OCI-LY7 (cell line): ENCODE data around the gene MAPK8IP3. TPM values are rescaled to one million over a fixed set of nuclear protein-coding genes. Genes with fewer than 3 reads are reported as not detected.

ENCODE experiments used
- BruUV-seq: library from RNA; stranded (reverse); fragments of 400-500 nt; replicated peaks from 2 replicates; lab custom pipeline; 2021; lab: Mats Ljungman, UMichigan
- CTCF ChIA-PET: fragments of 300-600 bp; sonication (Branson Sonifier 250); formaldehyde crosslinking; loops from one replicate; lab custom pipeline; 2022; ENCODE audit warnings: antibody characterized with exemption; ENCODE audit not compliant: unreplicated experiment; lab: Charles Lee
- POLR2A ChIA-PET: fragments of 300-600 bp; sonication (Branson Sonifier 250); formaldehyde crosslinking; loops from one replicate; lab custom pipeline; 2022; ENCODE audit warnings: antibody characterized with exemption; lab: Charles Lee
- DNase-seq: peaks from one replicate; pipeline ENCODE4 v3.0.0-alpha.2; 2015; ENCODE audit warnings: low spot score
- H2AFZ ChIP-seq: fragments of 200-600 bp; sonication (generic), shearing (Covaris generic); 2 replicates; pipeline ENCODE4 v1.6.1; 2014; ENCODE audit warnings: mild to moderate bottlenecking, antibody characterized with exemption, low read length, moderate library complexity
- H3K27ac ChIP-seq: fragments of 200-600 bp; sonication (generic); 2 replicates; pipeline ENCODE4 v1.5.1; 2014; ENCODE audit warnings: mixed run types, low read depth, mild to moderate bottlenecking, moderate library complexity, low read length, inconsistent platforms; ENCODE audit not compliant: poor library complexity, severe bottlenecking
- H3K36me3 ChIP-seq: fragments of 200-600 bp; sonication (generic); 2 replicates; pipeline ENCODE4 v1.6.1; 2014; ENCODE audit warnings: mild to moderate bottlenecking, antibody characterized with exemption, low read length, moderate library complexity, mixed read lengths; ENCODE audit not compliant: insufficient read depth
- H3K4me1 ChIP-seq: fragments of 200-600 bp; sonication (generic); 2 replicates; pipeline ENCODE4 v1.5.1; 2014; ENCODE audit warnings: mild to moderate bottlenecking, low read length; ENCODE audit not compliant: insufficient read depth, poor library complexity, severe bottlenecking
- H3K4me2 ChIP-seq: fragments of 200-600 bp; sonication (generic); 2 replicates; pipeline ENCODE4 v1.6.1; 2014; ENCODE audit warnings: mild to moderate bottlenecking, low read length
- H3K4me3 ChIP-seq: fragments of 200-600 bp; sonication (generic); 2 replicates; pipeline ENCODE4 v1.5.1; 2014; ENCODE audit warnings: mild to moderate bottlenecking, low read depth, low read length; ENCODE audit not compliant: poor library complexity, severe bottlenecking
- H3K79me2 ChIP-seq: fragments of 200-600 bp; sonication (generic); 2 replicates; pipeline ENCODE4 v1.6.1; 2016; ENCODE audit warnings: low read depth, mild to moderate bottlenecking, low read length, moderate library complexity, mixed read lengths; ENCODE audit not compliant: insufficient read depth
- H3K9me2 ChIP-seq: fragments of 200-600 bp; sonication (generic); 2 replicates; pipeline ENCODE4 v1.6.1; 2016; ENCODE audit warnings: mild to moderate bottlenecking, low read length, mixed read lengths; ENCODE audit not compliant: insufficient read depth
- H3K9me3 ChIP-seq: fragments of 200-600 bp; sonication (generic); 2 replicates; pipeline ENCODE4 v1.6.1; 2014; ENCODE audit warnings: mild to moderate bottlenecking, mixed run types, low read length, mixed read lengths
- H4K20me1 ChIP-seq: fragments of 200-600 bp; sonication (generic); 2 replicates; pipeline ENCODE4 v1.6.1; 2014; ENCODE audit warnings: mild to moderate bottlenecking, antibody characterized with exemption, low read length, moderate library complexity, mixed read lengths; ENCODE audit not compliant: insufficient read depth
- CTCF ChIP-seq: fragments of 200-600 bp; sonication (generic); conservative IDR thresholded peaks from 2 replicates; pipeline ENCODE4 v1.5.1; 2014; ENCODE audit warnings: mild to moderate bottlenecking, antibody characterized with exemption, low read length, moderate library complexity, mixed read lengths
- EZH2phosphoT487 ChIP-seq: fragments of 200-600 bp; sonication (generic); IDR thresholded peaks from 2 replicates; pipeline ENCODE4 v1.6.1; 2018; ENCODE audit warnings: low read depth, borderline replicate concordance, mild to moderate bottlenecking, mixed run types, antibody characterized with exemption, low read length, moderate library complexity, mixed read lengths
- intact Hi-C: fragments of 100-400 bp; cut with micrococcal nuclease; formaldehyde crosslinking; loops from one replicate; pipeline ENCODE4 v1.10.0; 2022; ENCODE audit not compliant: unreplicated experiment
- total RNA-seq, 2 experiments: library from RNA; depleted of rRNA in 1 of 2; stranded (reverse); fragments of >200 nt in 1 of 2; shearing (Covaris generic) in 1 of 2; gene quantifications; 2 replicates each; pipeline ENCODE4 v1.2.3, GENCODE V29; 2014 to 2022

MAPK8IP3 gene
- total RNA-seq, 2 experiments from 2014 or later: 114 to 130 TPM

- POLR2A ChIA-PET: no interaction called here
- H3K4me2 ChIP-seq: peak overlapping the region; percentile 100; the same call in 1 of the 2 replicates
- H3K36me3 ChIP-seq: peaks cover 63% of the 10 kb centered on the region
- peaks cover 26% of the 10 kb centered on the region; the same call in 1 of the 2 replicates for H3K79me2 ChIP-seq
- DNase-seq: no peak
- intact Hi-C loops: no loop called here
- peaks cover 19% of the 10 kb centered on the region for H3K4me1 ChIP-seq
- no peaks in the 10 kb centered on the region for H3K9me3 ChIP-seq
- no peaks in the 10 kb centered on the region for H3K9me2 ChIP-seq
- no peaks in the 10 kb centered on the region for H4K20me1 ChIP-seq
- H3K27ac ChIP-seq: no peak overlapping the region
- CTCF ChIA-PET: no interaction called here
- TF ChIP-seq EZH2phosphoT487 (no peak), CTCF (no peak)
- no TSS peak for BruUV-seq
- H2AFZ ChIP-seq: no peak overlapping the region
- no peak overlapping the region for H3K4me3 ChIP-seq
These were observed 69.2 kb downstream of the MAPK8IP3 start for GRCh38 chr16:1775006-1775845.

GRCh38 chr16:1775846-1776671 lies 70.1 kb downstream of the MAPK8IP3 start:
- BruUV-seq: no TSS peak
- H2AFZ ChIP-seq: no peak overlapping the region
- DNase-seq: no peak
- H3K79me2 ChIP-seq: peaks cover 26% of the 10 kb centered on the region; the same call in 1 of the 2 replicates
- peaks cover 67% of the 10 kb centered on the region for H3K36me3 ChIP-seq
- H3K27ac ChIP-seq: no peak overlapping the region
- TF ChIP-seq CTCF (no peak), EZH2phosphoT487 (no peak)
- H3K9me3 ChIP-seq: no peaks in the 10 kb centered on the region
- no peak overlapping the region for H3K4me2 ChIP-seq
- peaks cover 13% of the 10 kb centered on the region for H3K4me1 ChIP-seq
- no peaks in the 10 kb centered on the region for H3K9me2 ChIP-seq
- H3K4me3 ChIP-seq: no peak overlapping the region
- ChIA-PET CTCF (no interaction called here), POLR2A (no interaction called here)
- intact Hi-C loops: no loop called here
- H4K20me1 ChIP-seq: no peaks in the 10 kb centered on the region
